ENCODE data around the gene ERP29. TPM values are rescaled to one million over a fixed set of nuclear protein-coding genes. Genes with fewer than 3 reads are reported as not detected.
"Not testable (repeated sequence)": the region's sequence is repeated elsewhere in the genome, so short reads cannot be mapped to it uniquely, and the experiment has no call there.

ERP29 gene
- total and polyA plus RNA-seq, 2 of the 13 experiments (the other 11 are each of a cell fraction or from before 2014, with no cell fraction given) = 111 to 147 TPM

GRCh38 chr12:111999129-111999528, 14.1 kb upstream of the ERP29 start:
- H3K9ac ChIP-seq (ENCODE audit: insufficient read depth, low read depth, low read length); intact Hi-C loops (cut with micrococcal nuclease; ENCODE audit: unreplicated experiment); H3K27ac ChIP-seq (ENCODE audit: extremely low read length, insufficient read depth, low read length); H4K20me1 ChIP-seq (ENCODE audit: insufficient read depth, low read length); H3K4me3 ChIP-seq (replicated peaks in 1 of 3; ENCODE audit: insufficient read depth in 1 of 3, low read depth in 2 of 3, low read length in 3 of 3); H3K9me3 ChIP-seq (ENCODE audit: low read length); BruUV-seq (replicated peaks); H3K4me1 ChIP-seq (ENCODE audit: insufficient read depth, low read length); CTCF ChIA-PET (ENCODE audit: low intra/inter-chr PET ratio, low total read pairs); H3K36me3 ChIP-seq (replicated peaks in 1 of 2; ENCODE audit: control insufficient read depth in 1 of 2, insufficient read depth in 2 of 2, low read length in 2 of 2); H3K4me2 ChIP-seq (ENCODE audit: low read depth, low read length); ATAC-seq; H2AFZ ChIP-seq (ENCODE audit: low read length); DNase-seq (ENCODE audit: low spot score); H3K79me2 ChIP-seq (ENCODE audit: insufficient read depth, low read length); H3K27me3 ChIP-seq (ENCODE audit: control insufficient read depth in 1 of 2, insufficient read depth in 2 of 2, low read length in 2 of 2); in situ Hi-C loops (cut with HindIII; ENCODE audit: extremely low pct_ligation_motif_present, low pct_unique_long_range_greater_than_20kb); FAIRE-seq: not testable (repeated sequence)
- POLR2A ChIA-PET = interaction anchor here (2.1 kb wide), 1 partner anchor 14 kb away, joined by 9 read pairs; the partner anchor contains the start of genes ERP29 and TMEM116
- WGBS (ENCODE audit: low lambda C conversion rate) = 98% methylated on average over 9 of the region's 9 CpGs

DNA sequence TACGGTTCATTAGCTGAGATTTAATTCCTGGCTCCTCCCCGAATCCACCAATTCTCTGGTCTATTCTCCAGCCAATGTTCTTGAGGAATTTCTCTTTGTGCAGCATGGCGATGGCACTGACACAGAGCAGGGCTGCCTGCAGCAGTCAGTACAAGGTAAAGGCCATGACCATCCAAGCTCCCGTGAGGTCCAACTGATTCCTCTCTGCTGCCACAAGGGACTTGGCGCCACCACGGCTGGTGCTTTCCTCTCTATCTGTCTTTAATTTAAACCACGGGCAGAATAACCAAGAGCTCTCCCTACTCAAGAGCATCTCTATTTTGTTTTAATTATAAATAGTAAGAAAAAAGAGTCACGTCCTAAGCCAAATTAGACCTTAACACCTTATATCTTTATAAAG, 12.4 kb upstream of the ERP29 start:
- Histone ChIP-seq H3K36me3 (replicated peaks in 1 of 2; ENCODE audit: control insufficient read depth in 1 of 2, insufficient read depth in 2 of 2, low read length in 2 of 2) (0 out of 5 replicates have a peak, but pooled peaks cover 0 to 3% of the 10 kb centered on the region in 2 experiments), H2AFZ (ENCODE audit: low read length) (no peak overlapping the region), H3K4me2 (ENCODE audit: low read depth, low read length) (no peak overlapping the region), H3K4me3 (replicated peaks in 1 of 3; ENCODE audit: insufficient read depth in 1 of 3, low read depth in 2 of 3, low read length in 3 of 3) (no peak overlapping the region), H3K9ac (ENCODE audit: insufficient read depth, low read depth, low read length) (no peak overlapping the region), H4K20me1 (ENCODE audit: insufficient read depth, low read length) (no peaks in the 10 kb centered on the region), H3K4me1 (ENCODE audit: insufficient read depth, low read length) (peaks cover 6% of the 10 kb centered on the region), H3K9me3 (ENCODE audit: low read length) (no peaks in the 10 kb centered on the region), H3K79me2 (ENCODE audit: insufficient read depth, low read length) (no peaks in the 10 kb centered on the region), H3K27me3 (ENCODE audit: control insufficient read depth in 1 of 2, insufficient read depth in 2 of 2, low read length in 2 of 2) (no peaks in the 10 kb centered on the region), H3K27ac (ENCODE audit: extremely low read length, insufficient read depth, low read length) (no peak overlapping the region)
- in situ Hi-C loops (cut with HindIII; ENCODE audit: extremely low pct_ligation_motif_present, low pct_unique_long_range_greater_than_20kb) (no loop called here), intact Hi-C loops (cut with micrococcal nuclease; ENCODE audit: unreplicated experiment) (no loop called here)
- no peak for FAIRE-seq
- no TSS peak for BruUV-seq (replicated peaks)
- ChIA-PET CTCF (ENCODE audit: low intra/inter-chr PET ratio, low total read pairs) (no interaction called here), POLR2A (interaction anchor here (1.1 kb wide), 1 partner anchor 13 kb away, joined by 5 read pairs; the partner anchor contains the start of genes ERP29 and TMEM116)
- DNase-seq (ENCODE audit: low spot score) = no peak
- WGBS (ENCODE audit: low lambda C conversion rate) = 95% methylated on average over 8 of the region's 8 CpGs
- ATAC-seq = no peak
- no peak for TF ChIP-seq NKX3-1 (CRISPR knock-in tag; IDR thresholded peaks at IDR 0.05)
- TF ChIP-seq ZFYVE20 (CRISPR knock-in tag; IDR thresholded peaks at IDR 0.05; ENCODE audit: borderline replicate concordance, low read depth) = no peak
- TF ChIP-seq ZC3H4 (CRISPR knock-in tag; IDR thresholded peaks at IDR 0.05; ENCODE audit: borderline replicate concordance) = no peak
- TF ChIP-seq TBX3 (IDR thresholded peaks at IDR 0.05; ENCODE audit: borderline replicate concordance) = no peak
- no peak for TF ChIP-seq ZNF576 (CRISPR knock-in tag; IDR thresholded peaks at IDR 0.05)
- TF ChIP-seq GPBP1L1 (CRISPR knock-in tag; IDR thresholded peaks at IDR 0.05) = no peak
- TF ChIP-seq ZNF557 (CRISPR knock-in tag; IDR thresholded peaks at IDR 0.05) = no peak
- TF ChIP-seq, protein P1, sequence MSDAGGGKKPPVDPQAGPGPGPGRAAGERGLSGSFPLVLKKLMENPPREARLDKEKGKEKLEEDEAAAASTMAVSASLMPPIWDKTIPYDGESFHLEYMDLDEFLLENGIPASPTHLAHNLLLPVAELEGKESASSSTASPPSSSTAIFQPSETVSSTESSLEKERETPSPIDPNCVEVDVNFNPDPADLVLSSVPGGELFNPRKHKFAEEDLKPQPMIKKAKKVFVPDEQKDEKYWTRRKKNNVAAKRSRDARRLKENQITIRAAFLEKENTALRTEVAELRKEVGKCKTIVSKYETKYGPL (CRISPR knock-in tag; IDR thresholded peaks at IDR 0.05) = no peak
- TF ChIP-seq, protein P2, sequence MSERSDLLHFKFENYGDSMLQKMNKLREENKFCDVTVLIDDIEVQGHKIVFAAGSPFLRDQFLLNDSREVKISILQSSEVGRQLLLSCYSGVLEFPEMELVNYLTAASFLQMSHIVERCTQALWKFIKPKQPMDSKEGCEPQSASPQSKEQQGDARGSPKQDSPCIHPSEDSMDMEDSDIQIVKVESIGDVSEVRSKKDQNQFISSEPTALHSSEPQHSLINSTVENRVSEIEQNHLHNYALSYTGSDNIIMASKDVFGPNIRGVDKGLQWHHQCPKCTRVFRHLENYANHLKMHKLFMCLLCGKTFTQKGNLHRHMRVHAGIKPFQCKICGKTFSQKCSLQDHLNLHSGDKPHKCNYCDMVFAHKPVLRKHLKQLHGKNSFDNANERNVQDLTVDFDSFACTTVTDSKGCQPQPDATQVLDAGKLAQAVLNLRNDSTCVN (CRISPR knock-in tag; IDR thresholded peaks at IDR 0.05; ENCODE audit: borderline replicate concordance) = no peak
- no peak for TF ChIP-seq FOXK1 (CRISPR knock-in tag; IDR thresholded peaks at IDR 0.05; ENCODE audit: borderline replicate concordance, low read depth)
- TF ChIP-seq ZNF350 (CRISPR knock-in tag; IDR thresholded peaks at IDR 0.05; ENCODE audit: borderline replicate concordance, low read depth) = no peak
- TF ChIP-seq ZBTB38 (CRISPR knock-in tag; IDR thresholded peaks at IDR 0.05) = no peak
